Stimulated activated CD4-positive, alpha-beta T cell treated with anti-CD3 and anti-CD28 coated beads, TNF-alpha, amount 100 ng/mL, for 24 hours (primary cell): ENCODE measurements around the gene STK32B.
"Not testable (repeated sequence)": the region's sequence is repeated elsewhere in the genome, so short reads cannot be mapped to it uniquely, and the experiment has no call there.

Source experiments
- DNase-seq, 3 experiments: peaks; one replicate each; pipeline ENCODE4 v3.0.0-alpha.2; 2020; ENCODE audit warnings: low read depth in 3 of 3

STK32B gene

GRCh38 chr4:5206016-5206790, 154.9 kb downstream of the STK32B start:
- no peak for DNase-seq

- no peak for DNase-seq
These were observed 158.6 kb downstream of the STK32B start for GRCh38 chr4:5209862-5210261.

GRCh38 chr4:5211282-5211839, 160.1 kb downstream of the STK32B start:
- DNase-seq: no peak

- DNase-seq: no peak
These were observed 161.2 kb downstream of the STK32B start for GRCh38 chr4:5212255-5213013.

GRCh38 chr4:5213087-5213595, 161.9 kb downstream of the STK32B start:
- DNase-seq: no peak

GRCh38 chr4:5215321-5215720, 164.0 kb downstream of the STK32B start:
- no peak for DNase-seq

- DNase-seq: no peak
These were observed 166.1 kb downstream of the STK32B start for GRCh38 chr4:5217421-5217820.

- DNase-seq: no peak
These were observed 167.2 kb downstream of the STK32B start for GRCh38 chr4:5218376-5219069.

GRCh38 chr4:5220028-5220427, 168.7 kb downstream of the STK32B start:
- DNase-seq: no peak

- DNase-seq: no peak
These were observed 170.8 kb downstream of the STK32B start for GRCh38 chr4:5222047-5222446.

GRCh38 chr4:5222951-5223350, 171.7 kb downstream of the STK32B start:
- no peak for DNase-seq

GRCh38 chr4:5224340-5224739, 173.1 kb downstream of the STK32B start:
- DNase-seq: no peak

GRCh38 chr4:5232549-5232948, 181.3 kb downstream of the STK32B start:
- no peak for DNase-seq

- no peak for DNase-seq
These were observed 185.9 kb downstream of the STK32B start for GRCh38 chr4:5237086-5237660.

- DNase-seq: no peak
These were observed 186.9 kb downstream of the STK32B start for GRCh38 chr4:5238173-5238572.

- DNase-seq: peak in 1 of 3 experiments; percentile 1
These were observed 195.8 kb downstream of the STK32B start for GRCh38 chr4:5247061-5247460.

GRCh38 chr4:5247735-5248134, 196.5 kb downstream of the STK32B start:
- no peak for DNase-seq

- DNase-seq: no peak
These were observed 198.4 kb downstream of the STK32B start for GRCh38 chr4:5249727-5250126.

- not testable (repeated sequence) for DNase-seq
These were observed 199.3 kb downstream of the STK32B start for GRCh38 chr4:5250536-5250935.

- no peak for DNase-seq
These were observed 205.1 kb downstream of the STK32B start for GRCh38 chr4:5256421-5256820.

- DNase-seq: no peak
These were observed 205.8 kb downstream of the STK32B start for GRCh38 chr4:5257086-5257485.

GRCh38 chr4:5259471-5259870, 208.2 kb downstream of the STK32B start:
- DNase-seq: no peak
